H1 (cell line): ENCODE measurements around the gene ITGB5. TPM values are rescaled to one million over a fixed set of nuclear protein-coding genes. Genes with fewer than 3 reads are reported as not detected.

Source experiments
- KDM5A ChIP-seq: fragments of 200-600 bp; IDR thresholded peaks from 2 replicates; pipeline ENCODE4 v1.7.1; 2012; ENCODE audit warnings: mild to moderate bottlenecking, low read length, inconsistent platforms, mixed read lengths
- NANOG ChIP-seq: IDR thresholded peaks from 2 replicates; pipeline ENCODE4 v1.6.1; 2011; ENCODE audit warnings: low read length, low read depth, mild to moderate bottlenecking, inconsistent platforms; ENCODE audit not compliant: insufficient read depth, poor library complexity, severe bottlenecking
- POLR2A ChIP-seq, 2 experiments: IDR thresholded peaks; 1 replicate in 1 of 2; 2 replicates in 1 of 2; pipeline ENCODE4 v1.6.1; 2011; ENCODE audit warnings: low read depth in 2 of 2, low read length in 2 of 2, mild to moderate bottlenecking in 2 of 2; ENCODE audit errors: control extremely low read depth in 1 of 2
- polyA plus RNA-seq, 7 experiments: library from polyadenylated mRNA; depleted of rRNA in 3 of 7; stranded (reverse) in 5 of 7; unstranded in 2 of 7; fragments of >200 nt in 5 of 7; fragments of 200-250 nt in 2 of 7; gene quantifications; 1 replicate in 5 of 7; 2 replicates in 1 of 7; 4 replicates in 1 of 7; pipeline versions ENCODE4 v1.2.1 to v1.2.3, GENCODE V29; 2011 to 2013; ENCODE audit warnings: missing spikeins in 2 of 7, mixed read lengths in 2 of 7
- total RNA-seq: library from RNA; stranded (reverse); fragmentation: NEBNext Ultra II Directional; extraction: Animal tissue kit (Norgen Biotek cat#: 25700); gene quantifications from 2 replicates; pipeline ENCODE4 v1.2.1, GENCODE V29; 2021
- TF ChIP-seq, protein P1 (sequence below), 3 experiments: IDR thresholded peaks; 1 replicate in 2 of 3; 2 replicates in 1 of 3; pipeline versions ENCODE4 v1.5.1 to v1.6.1; 2011; ENCODE audit warnings: low read length in 3 of 3, mild to moderate bottlenecking in 3 of 3, inconsistent platforms in 2 of 3, low read depth in 1 of 3, moderate library complexity in 1 of 3; ENCODE audit not compliant: insufficient read depth in 1 of 3; ENCODE audit errors: control extremely low read depth in 1 of 3

ITGB5 gene
- total and polyA plus RNA-seq, 2 of the 8 experiments (the other 6 are each of a cell fraction or from before 2014, with no cell fraction given), result 101 to 268 TPM

GRCh38 chr3:124772081-124772831 is 114.9 kb downstream of the ITGB5 start (continued):
- TF ChIP-seq, protein P1, sequence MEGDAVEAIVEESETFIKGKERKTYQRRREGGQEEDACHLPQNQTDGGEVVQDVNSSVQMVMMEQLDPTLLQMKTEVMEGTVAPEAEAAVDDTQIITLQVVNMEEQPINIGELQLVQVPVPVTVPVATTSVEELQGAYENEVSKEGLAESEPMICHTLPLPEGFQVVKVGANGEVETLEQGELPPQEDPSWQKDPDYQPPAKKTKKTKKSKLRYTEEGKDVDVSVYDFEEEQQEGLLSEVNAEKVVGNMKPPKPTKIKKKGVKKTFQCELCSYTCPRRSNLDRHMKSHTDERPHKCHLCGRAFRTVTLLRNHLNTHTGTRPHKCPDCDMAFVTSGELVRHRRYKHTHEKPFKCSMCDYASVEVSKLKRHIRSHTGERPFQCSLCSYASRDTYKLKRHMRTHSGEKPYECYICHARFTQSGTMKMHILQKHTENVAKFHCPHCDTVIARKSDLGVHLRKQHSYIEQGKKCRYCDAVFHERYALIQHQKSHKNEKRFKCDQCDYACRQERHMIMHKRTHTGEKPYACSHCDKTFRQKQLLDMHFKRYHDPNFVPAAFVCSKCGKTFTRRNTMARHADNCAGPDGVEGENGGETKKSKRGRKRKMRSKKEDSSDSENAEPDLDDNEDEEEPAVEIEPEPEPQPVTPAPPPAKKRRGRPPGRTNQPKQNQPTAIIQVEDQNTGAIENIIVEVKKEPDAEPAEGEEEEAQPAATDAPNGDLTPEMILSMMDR (IDR thresholded peaks at IDR 0.05; ENCODE audit: control extremely low read depth in 1 of 3, insufficient read depth in 1 of 3, low read depth in 1 of 3, low read length in 3 of 3), result no peak
- TF ChIP-seq POLR2A (IDR thresholded peaks at IDR 0.05; ENCODE audit: control extremely low read depth in 1 of 2, low read depth in 2 of 2, low read length in 2 of 2) (no peak), KDM5A (no peak), NANOG (no peak)
